GM12864 (cell line): ENCODE results near the gene ECT2L.

Experiments used
- DNase-seq: peaks from one replicate; pipeline ENCODE4 v3.0.0-alpha.2; 2011; ENCODE audit warnings: low read depth
- H3K4me3 ChIP-seq: 2 replicates; pipeline ENCODE4 v1.5.1; 2011; ENCODE audit warnings: mild to moderate bottlenecking, low read depth, low read length, control low read depth
- TF ChIP-seq, protein P1 (sequence below): IDR thresholded peaks from 2 replicates; pipeline ENCODE4 v1.5.1; 2011; ENCODE audit warnings: low read depth, mild to moderate bottlenecking, moderate library complexity, low read length, control low read depth, inconsistent platforms; ENCODE audit errors: missing control alignments

ECT2L gene

DNA sequence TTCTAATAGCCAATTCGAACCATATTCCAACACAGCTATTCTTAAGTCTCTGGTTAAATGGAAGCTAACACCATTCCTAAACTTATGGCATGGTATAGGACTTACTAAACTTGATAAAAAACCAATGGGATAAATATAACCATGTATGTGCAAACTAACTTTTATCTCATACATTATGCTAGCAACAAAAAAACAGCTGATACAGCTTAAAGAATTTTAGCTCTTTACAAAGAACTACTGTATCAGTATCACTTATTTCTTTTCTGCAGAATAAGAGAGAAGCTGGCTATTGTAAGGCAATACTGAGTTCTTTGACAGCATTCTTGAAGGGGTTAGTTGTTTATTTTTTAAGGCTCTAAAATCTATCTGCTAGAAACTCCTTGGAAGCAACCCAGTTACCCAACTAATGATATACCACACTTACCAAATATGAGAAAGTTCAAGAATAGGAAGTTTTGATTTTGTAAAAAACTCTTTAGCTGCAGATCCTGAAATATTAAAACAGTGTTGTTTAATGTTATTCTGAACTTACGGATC is 147.3 kb downstream of the ECT2L start:
- DNase-seq: no peak
- no peak overlapping the region for H3K4me3 ChIP-seq
- TF ChIP-seq, protein P1, sequence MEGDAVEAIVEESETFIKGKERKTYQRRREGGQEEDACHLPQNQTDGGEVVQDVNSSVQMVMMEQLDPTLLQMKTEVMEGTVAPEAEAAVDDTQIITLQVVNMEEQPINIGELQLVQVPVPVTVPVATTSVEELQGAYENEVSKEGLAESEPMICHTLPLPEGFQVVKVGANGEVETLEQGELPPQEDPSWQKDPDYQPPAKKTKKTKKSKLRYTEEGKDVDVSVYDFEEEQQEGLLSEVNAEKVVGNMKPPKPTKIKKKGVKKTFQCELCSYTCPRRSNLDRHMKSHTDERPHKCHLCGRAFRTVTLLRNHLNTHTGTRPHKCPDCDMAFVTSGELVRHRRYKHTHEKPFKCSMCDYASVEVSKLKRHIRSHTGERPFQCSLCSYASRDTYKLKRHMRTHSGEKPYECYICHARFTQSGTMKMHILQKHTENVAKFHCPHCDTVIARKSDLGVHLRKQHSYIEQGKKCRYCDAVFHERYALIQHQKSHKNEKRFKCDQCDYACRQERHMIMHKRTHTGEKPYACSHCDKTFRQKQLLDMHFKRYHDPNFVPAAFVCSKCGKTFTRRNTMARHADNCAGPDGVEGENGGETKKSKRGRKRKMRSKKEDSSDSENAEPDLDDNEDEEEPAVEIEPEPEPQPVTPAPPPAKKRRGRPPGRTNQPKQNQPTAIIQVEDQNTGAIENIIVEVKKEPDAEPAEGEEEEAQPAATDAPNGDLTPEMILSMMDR: no peak

DNA sequence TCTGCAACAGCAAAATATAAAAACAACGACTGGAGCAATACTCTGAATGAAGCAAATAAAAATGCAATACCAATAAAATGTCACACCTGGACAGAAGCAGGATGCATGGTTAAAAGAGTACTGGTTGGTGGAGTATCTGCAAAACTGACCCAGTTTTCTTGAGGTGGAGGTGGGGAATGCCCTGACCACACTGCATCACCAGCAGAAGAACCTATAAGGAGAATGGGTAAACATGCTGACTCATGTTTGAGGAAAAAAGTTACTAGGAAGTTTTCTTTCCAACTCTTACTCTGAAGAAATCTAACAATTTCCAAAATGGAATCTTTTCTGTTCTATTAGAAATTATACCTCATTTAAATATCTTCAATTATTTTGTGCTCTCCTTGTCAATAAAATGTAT is 148.5 kb downstream of the ECT2L start:
- DNase-seq: no peak
- H3K4me3 ChIP-seq: no peak overlapping the region
- TF ChIP-seq, protein P1: no peak

DNA sequence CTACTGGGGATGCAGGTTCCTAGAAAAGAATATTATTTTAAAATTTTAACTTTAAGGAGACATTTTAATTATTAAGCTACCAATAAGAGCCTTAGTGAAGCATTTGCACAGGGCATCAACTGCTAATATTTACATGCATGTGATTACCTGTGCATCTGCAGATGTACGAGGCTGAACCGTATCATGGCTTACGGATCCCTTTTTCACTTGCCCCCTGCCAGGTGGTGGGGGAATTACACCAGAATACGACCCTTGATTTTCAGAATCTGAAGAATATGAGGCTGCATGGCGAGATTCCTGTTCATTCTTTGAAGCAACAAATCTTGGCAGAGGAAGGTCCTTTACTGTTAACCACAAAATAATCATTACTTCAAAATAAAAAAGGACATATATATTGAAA is 149.5 kb downstream of the ECT2L start:
- H3K4me3 ChIP-seq: no peak overlapping the region
- TF ChIP-seq, protein P1: peak; percentile 23
- no peak for DNase-seq

DNA sequence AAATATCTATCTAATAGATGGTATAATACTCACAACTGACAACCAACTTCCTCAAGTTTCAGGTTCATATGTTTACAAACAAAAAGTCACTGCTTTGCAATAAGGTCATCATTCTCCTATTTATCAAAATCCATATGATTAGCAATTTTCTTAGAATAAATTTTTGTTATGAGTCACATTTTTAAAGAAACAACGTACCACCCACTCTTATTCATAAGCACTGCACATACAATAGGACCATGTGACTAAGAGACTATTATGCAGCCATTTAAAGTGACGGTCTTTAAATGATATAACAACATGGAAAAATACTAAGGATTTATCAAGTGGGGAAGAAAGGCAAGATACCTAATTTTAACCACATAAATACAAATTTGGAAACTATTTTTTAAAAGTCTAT is 152.1 kb downstream of the ECT2L start:
- no peak overlapping the region for H3K4me3 ChIP-seq
- DNase-seq: no peak
- TF ChIP-seq, protein P1: no peak

DNA sequence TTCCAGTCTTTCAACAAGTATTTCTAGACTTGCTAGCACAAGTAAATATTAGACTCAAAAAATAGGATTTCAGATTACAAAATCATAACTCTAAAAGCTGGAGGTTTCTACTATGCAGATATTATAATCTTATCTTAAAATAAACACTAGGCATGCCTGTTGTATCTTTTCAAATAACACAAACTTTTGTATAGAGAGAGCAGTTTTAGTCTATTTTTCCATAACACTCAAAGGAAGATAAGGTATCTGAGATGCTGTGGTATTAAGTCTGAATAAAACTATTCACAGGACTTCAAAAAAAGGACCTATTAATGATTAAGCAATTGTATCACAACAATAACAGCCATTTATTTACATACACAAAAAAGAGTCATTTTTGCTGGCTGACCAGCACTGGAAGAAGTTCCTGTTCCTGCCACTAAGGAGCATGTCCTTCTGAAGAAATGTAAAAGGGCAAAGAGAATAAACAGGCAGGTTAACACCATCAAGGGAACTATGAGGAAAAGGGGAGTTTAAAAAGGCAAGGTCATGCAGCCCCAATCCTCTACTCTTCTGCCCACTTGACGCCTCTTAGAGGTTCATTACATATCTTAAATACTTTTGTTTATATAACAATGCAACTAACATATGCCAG is 152.8 kb downstream of the ECT2L start:
- TF ChIP-seq, protein P1: no peak
- H3K4me3 ChIP-seq: no peak overlapping the region
- no peak for DNase-seq

DNA sequence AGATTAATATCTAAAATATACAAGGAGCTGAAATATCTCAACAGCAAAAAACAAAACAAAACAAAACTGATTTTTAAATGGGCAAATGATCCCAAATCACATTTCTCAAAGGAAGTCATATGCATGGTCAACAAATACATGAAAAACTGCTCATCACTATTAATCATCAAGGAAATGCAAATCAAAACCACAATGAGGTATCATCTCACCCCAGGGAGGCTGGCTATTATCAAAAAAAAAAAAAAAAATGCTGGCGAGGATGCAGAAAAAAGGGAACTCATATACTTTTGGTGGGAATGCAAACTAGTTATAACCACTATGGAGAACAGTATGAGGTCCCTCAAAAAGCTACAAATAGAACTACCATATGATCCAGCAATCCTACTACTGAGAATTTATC is 157.6 kb downstream of the ECT2L start:
- no peak for DNase-seq
- TF ChIP-seq, protein P1: no peak
- no peak overlapping the region for H3K4me3 ChIP-seq
